Panc1 (cell line): Measurements from ENCODE around the gene HSBP1.

Experiments used
- POLR2AphosphoS5 ChIP-seq: IDR thresholded peaks from 2 replicates; pipeline ENCODE4 v1.6.1; 2012; ENCODE audit warnings: mild to moderate bottlenecking, low read depth, low read length, moderate library complexity
- SIN3A ChIP-seq: IDR thresholded peaks from 2 replicates; pipeline ENCODE4 v1.6.1; 2012; ENCODE audit warnings: low read depth, mild to moderate bottlenecking, low read length, moderate library complexity, borderline replicate concordance; ENCODE audit not compliant: insufficient read depth
- TF ChIP-seq, protein P1 (sequence below): fragments of 450-650 bp; IDR thresholded peaks from 2 replicates; pipeline ENCODE4 v1.5.1; 2017; ENCODE audit warnings: mild to moderate bottlenecking

DNA sequence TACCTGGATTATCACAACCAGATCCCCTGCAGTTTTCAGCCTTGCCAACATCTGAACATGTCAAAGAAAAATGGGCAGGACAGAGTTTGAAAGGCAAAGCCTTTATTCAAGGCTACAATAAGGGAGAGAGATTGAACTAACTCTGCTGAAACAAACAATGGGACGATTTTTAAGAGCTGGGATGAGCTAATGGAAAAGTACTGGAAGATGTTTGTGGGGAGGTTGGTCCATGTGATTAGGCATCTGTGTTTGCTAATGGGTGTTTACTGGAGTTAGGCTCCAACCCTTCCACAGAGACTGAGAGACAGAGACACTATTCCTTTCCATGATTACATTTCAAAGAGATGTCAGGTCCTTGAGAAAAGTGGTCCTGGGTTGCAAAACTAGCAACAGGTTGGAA is 35.0 kb upstream of the HSBP1 start:
- TF ChIP-seq, protein P1, sequence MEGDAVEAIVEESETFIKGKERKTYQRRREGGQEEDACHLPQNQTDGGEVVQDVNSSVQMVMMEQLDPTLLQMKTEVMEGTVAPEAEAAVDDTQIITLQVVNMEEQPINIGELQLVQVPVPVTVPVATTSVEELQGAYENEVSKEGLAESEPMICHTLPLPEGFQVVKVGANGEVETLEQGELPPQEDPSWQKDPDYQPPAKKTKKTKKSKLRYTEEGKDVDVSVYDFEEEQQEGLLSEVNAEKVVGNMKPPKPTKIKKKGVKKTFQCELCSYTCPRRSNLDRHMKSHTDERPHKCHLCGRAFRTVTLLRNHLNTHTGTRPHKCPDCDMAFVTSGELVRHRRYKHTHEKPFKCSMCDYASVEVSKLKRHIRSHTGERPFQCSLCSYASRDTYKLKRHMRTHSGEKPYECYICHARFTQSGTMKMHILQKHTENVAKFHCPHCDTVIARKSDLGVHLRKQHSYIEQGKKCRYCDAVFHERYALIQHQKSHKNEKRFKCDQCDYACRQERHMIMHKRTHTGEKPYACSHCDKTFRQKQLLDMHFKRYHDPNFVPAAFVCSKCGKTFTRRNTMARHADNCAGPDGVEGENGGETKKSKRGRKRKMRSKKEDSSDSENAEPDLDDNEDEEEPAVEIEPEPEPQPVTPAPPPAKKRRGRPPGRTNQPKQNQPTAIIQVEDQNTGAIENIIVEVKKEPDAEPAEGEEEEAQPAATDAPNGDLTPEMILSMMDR, result no peak
- TF ChIP-seq POLR2AphosphoS5 (no peak), SIN3A (no peak)
